Measurements from ENCODE around the gene VAMP1.

DNA sequence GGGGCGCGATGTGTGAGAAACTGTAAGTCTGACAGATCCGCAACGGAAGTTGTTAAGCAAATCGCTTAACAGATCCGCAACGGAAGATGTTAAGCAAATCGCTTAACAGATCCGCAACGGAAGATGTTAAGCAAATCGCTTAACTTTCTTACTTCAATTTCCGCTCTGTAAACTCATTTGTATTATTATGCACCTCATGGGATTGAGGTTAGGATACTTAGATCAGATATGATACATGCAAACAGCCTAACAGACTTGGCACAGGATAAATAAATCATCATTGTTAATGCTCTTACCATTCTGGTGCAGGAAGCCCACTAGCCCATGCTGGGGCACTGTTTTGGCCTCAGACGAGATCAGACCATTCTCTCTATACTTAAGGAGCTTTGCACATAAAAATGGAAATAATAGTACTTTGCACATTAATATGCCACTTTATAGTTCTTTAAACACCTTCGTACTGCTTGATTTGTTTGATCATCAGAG lies 23.8 kb upstream of the VAMP1 start:
- TF ChIP-seq, protein P1, sequence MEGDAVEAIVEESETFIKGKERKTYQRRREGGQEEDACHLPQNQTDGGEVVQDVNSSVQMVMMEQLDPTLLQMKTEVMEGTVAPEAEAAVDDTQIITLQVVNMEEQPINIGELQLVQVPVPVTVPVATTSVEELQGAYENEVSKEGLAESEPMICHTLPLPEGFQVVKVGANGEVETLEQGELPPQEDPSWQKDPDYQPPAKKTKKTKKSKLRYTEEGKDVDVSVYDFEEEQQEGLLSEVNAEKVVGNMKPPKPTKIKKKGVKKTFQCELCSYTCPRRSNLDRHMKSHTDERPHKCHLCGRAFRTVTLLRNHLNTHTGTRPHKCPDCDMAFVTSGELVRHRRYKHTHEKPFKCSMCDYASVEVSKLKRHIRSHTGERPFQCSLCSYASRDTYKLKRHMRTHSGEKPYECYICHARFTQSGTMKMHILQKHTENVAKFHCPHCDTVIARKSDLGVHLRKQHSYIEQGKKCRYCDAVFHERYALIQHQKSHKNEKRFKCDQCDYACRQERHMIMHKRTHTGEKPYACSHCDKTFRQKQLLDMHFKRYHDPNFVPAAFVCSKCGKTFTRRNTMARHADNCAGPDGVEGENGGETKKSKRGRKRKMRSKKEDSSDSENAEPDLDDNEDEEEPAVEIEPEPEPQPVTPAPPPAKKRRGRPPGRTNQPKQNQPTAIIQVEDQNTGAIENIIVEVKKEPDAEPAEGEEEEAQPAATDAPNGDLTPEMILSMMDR (IDR thresholded peaks at IDR 0.05; ENCODE audit: extremely low read depth in 1 of 2, insufficient read depth in 1 of 2, low read depth in 1 of 2, low read length in 2 of 2), result peak in 1 of 2 donors; percentile 12
- TF ChIP-seq POLR2AphosphoS5 (IDR thresholded peaks at IDR 0.05; ENCODE audit: insufficient read depth, low read depth, low read length) (no peak), EZH2 (IDR thresholded peaks at IDR 0.05; ENCODE audit: borderline replicate concordance, low read depth, low read length, severe bottlenecking) (no peak), POLR2A (IDR thresholded peaks at IDR 0.05; ENCODE audit: low read depth, low read length) (no peak), FOS (IDR thresholded peaks at IDR 0.05; ENCODE audit: borderline replicate concordance, insufficient read depth, low read length) (no peak), MYC (IDR thresholded peaks at IDR 0.05; ENCODE audit: low read depth, low read length) (no peak), JUN (IDR thresholded peaks at IDR 0.05; ENCODE audit: borderline replicate concordance, insufficient read depth, insufficient read length, low read depth) (no peak)

All from endothelial cell of umbilical vein (primary cell).